ENCODE measurements around the gene FGF1. TPM values are rescaled to one million over a fixed set of nuclear protein-coding genes. Genes with fewer than 3 reads are reported as not detected.
A peak's percentile ranks its signal among the peaks of the same experiment; 100 is the strongest.

The FGF1 gene
- total RNA-seq, 4 donors from 2014 or later, result 0.81 to 1.3 (median 1.2) TPM

DNA sequence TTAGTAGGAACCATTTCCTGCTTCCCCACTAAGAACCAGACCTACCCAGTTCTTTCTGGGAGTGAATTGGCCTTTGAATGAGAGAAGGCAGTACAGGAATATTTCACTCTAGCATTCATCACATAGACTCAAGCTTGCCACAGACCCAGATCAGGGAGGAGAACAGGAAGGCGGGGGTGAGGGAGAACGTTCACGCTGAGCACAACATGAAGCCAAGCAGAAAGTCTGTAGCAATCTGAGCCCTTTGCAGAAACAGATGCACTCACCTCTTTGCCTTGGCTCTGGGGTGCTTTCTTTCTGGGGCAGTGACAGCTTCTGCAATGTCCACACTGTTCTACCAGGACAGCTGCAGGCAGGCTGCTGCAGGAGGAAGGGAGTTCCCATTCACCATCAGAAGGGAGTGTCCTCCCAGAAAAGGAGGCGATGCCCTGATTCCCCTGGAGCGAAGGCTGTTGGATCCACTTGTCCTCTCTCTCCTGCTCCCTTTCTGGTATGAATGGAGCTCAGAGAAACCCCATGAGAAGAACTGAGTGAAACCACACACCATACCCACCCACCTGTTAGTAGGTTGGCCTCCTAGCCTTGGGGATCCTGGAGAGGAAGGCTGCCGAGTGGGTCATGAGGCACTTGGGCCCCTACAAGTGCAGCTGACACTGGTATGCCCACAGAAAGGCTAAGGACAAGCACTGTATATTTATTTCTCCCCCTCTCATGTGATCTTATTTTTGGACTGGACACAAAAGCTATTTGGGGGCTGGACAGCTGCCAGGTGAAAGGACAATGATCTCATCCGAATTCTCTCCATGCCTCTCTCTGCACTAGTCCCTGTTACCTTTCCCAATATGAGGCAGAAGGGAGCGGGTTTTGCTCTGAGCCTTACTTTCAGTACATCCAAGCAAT lies 11.7 kb upstream of the FGF1 start:
- H3K27me3 ChIP-seq, result no peaks in the 10 kb centered on the region
- peak overlapping the region in 2 of 3 donors; percentile 49 to 75 for H3K27ac ChIP-seq
- H3K9me3 ChIP-seq, result no peaks in the 10 kb centered on the region
- DNase-seq, result peak; percentile 47 to 66
- intact Hi-C loops (cut with DNase I), result loop anchor here (5.0 kb wide), 2 partner anchors 40 to 85 kb away; no protein-coding TSS in a partner anchor
- H3K4me1 ChIP-seq, result peaks cover 14 to 24% of the 10 kb centered on the region in 2 donors
- 53 to 70% methylated on average over 8 of the region's 8 CpGs for WGBS, 2 donors
- TF ChIP-seq CTCF (IDR thresholded peaks at IDR 0.05), result no peak
- TF ChIP-seq POLR2A (IDR thresholded peaks at IDR 0.05), result no peak
- no peak overlapping the region for H3K4me3 ChIP-seq (replicated peaks in 1 of 3)
- H3K36me3 ChIP-seq, result no peaks in the 10 kb centered on the region

DNA sequence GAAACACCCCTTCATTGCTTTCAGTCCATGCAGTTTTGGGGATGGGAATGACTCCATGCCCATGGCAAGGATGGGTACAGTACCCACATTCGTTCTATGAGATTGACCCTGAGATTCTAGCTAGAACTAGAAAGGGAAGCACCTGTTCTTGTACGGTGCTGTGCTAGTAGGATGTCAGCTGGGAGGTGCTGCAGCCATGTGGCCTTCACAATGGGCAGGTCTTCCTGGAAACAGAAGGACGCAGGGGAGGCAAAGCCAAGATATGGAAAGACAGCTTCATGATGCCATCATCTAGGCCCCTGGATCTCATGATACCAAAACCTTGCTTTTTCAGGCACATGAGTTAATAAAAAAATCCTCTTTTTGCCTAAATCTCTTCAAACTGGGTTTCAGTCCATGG lies 10.5 kb upstream of the FGF1 start:
- TF ChIP-seq POLR2A (IDR thresholded peaks at IDR 0.05), result no peak
- Histone ChIP-seq H3K4me1 (peaks cover 14 to 24% of the 10 kb centered on the region in 2 donors), H3K27ac (no peak overlapping the region), H3K9me3 (no peaks in the 10 kb centered on the region), H3K27me3 (no peaks in the 10 kb centered on the region), H3K4me3 (replicated peaks in 1 of 3) (no peak overlapping the region), H3K36me3 (no peaks in the 10 kb centered on the region)
- 87 to 94% methylated on average over 2 to 3 of the region's 3 CpGs for WGBS, 2 donors
- DNase-seq, result no peak
- intact Hi-C loops (cut with DNase I), result loop anchor here (5.0 kb wide), 2 partner anchors 39 to 84 kb away; no protein-coding TSS in a partner anchor

DNA sequence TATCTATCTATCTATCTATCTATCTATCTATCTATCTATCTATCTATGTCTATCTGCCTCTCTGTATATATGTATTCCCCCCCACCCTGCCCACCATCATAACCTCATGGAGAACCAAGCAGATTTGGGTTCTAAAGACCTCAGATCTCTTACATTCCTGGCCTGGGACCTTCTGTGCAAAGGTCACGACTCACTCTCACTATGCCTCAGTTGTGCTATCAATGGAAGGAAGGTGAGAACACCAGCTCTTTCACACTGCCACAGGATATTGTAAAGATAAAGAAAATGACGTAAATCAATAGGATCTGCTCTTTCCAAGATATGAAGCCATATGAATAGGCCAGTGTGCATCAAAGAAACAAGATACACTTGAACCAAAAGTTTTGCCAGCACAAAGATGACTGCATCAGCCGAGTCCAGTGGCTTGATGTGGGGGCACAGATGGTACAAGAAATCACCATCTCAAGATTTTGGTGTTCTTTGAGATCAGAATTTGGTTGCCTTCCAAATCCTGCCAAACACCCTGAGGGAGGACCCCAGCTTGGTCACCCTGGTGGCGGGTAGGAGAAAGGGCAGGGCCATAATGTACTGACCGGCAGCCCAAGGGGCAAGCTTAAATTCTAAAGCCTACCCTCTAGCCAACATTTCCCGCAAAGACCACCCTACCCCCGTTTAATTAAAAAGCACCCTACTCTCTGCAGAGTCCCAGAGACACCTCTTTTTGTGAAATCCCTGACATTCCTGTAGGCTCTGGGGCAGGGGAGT lies 8.4 kb upstream of the FGF1 start:
- no peaks in the 10 kb centered on the region for H3K36me3 ChIP-seq
- H3K9me3 ChIP-seq, result no peaks in the 10 kb centered on the region
- H3K4me3 ChIP-seq (replicated peaks in 1 of 3), result no peak overlapping the region
- TF ChIP-seq CTCF (IDR thresholded peaks at IDR 0.05), result no peak
- no peak for TF ChIP-seq POLR2A (IDR thresholded peaks at IDR 0.05)
- intact Hi-C loops (cut with DNase I), result no loop called here
- H3K27ac ChIP-seq, result no peak overlapping the region
- H3K4me1 ChIP-seq, result peaks cover 14 to 24% of the 10 kb centered on the region in 2 donors
- H3K27me3 ChIP-seq, result no peaks in the 10 kb centered on the region
- WGBS, 2 donors, result 86 to 94% methylated on average over 7 of the region's 7 CpGs
- DNase-seq, result no peak

- no peak for TF ChIP-seq POLR2A (IDR thresholded peaks at IDR 0.05)
- TF ChIP-seq CTCF (IDR thresholded peaks at IDR 0.05), result no peak
- no peak for DNase-seq
- H3K36me3 ChIP-seq, result no peaks in the 10 kb centered on the region
- WGBS, 2 donors, result 71 to 79% methylated on average over 3 of the region's 3 CpGs
- intact Hi-C loops (cut with DNase I), result no loop called here
- no peak overlapping the region for H3K4me3 ChIP-seq (replicated peaks in 1 of 3)
- H3K27me3 ChIP-seq, result no peaks in the 10 kb centered on the region
- H3K9me3 ChIP-seq, result no peaks in the 10 kb centered on the region
- peaks cover 0 to 7% of the 10 kb centered on the region in 2 donors for H3K4me1 ChIP-seq
- no peak overlapping the region for H3K27ac ChIP-seq
Measured at GRCh38 chr5:142692321-142692894, 6.5 kb upstream of the FGF1 start.

DNA sequence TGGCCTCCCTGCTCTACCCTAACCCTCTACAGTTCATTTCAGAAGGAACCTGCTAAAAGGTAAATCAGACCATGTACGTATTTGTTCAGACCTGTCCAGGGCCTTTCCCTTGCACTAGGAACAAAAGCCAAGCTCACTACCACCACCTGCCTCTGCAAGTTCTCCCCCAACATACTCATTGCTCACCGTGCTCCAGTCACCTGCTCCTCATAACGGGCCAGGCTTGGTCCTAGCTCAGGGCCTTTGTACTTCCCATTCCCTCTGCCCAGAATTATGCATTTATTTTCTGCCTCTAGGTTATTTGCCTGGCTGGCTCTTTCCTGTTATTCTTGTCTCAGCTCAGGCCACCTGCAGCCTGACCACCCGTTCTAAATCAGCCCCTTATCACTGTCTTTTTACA lies 4.8 kb upstream of the FGF1 start:
- WGBS, 2 donors, result 91 to 92% methylated on average over 4 of the region's 4 CpGs
- H3K27ac ChIP-seq, result no peak overlapping the region
- intact Hi-C loops (cut with DNase I), result no loop called here
- peaks cover 5 to 12% of the 10 kb centered on the region in 2 donors for H3K4me1 ChIP-seq
- no peak for TF ChIP-seq POLR2A (IDR thresholded peaks at IDR 0.05)
- H3K4me3 ChIP-seq (replicated peaks in 1 of 3), result no peak overlapping the region
- no peaks in the 10 kb centered on the region for H3K9me3 ChIP-seq
- no peaks in the 10 kb centered on the region for H3K27me3 ChIP-seq
- H3K36me3 ChIP-seq, result no peaks in the 10 kb centered on the region
- no peak for DNase-seq
